ENCODE results near the gene MYL12B.

DNA sequence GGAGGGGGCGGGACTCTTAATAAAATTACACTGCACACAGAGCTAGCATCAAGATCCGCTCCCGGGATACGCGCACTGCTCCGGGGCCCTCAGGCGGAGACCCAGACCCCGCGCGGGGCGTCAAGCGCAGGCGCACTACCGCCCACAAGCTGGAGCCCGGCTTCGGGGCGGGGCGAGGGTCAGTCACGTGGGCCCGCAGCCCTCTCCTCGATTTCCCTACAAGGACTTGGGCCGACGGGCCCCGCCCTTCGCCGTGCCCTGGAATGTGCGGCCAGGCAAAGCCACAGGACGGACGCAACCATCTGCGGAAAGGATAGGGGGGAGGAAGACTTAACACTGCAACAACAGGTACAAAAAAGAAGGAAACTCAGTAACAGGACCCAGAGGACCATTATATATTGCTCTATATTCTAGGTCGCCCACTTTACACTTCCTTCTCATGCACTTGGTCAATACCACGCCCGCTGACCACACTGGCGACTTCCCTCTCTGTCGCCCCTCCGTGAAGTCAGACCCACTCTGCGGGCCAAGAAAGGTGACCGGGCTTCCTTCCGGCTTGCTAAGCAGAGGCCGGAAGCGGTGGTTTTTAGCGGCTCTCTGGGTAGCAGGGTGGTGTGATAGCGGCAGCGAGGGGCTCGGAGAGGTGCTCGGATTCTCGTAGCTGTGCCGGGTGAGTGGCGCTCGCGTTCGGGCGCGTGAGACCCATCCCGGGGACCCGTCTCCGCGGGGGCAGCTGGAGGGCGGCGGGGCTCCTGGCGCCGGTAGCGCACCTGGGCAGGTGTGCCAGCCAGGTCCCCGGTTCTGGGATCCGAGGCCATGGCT lies 14.5 kb upstream of the MYL12B start, which contains the start of gene MYL12A:
- TF ChIP-seq, protein P1, sequence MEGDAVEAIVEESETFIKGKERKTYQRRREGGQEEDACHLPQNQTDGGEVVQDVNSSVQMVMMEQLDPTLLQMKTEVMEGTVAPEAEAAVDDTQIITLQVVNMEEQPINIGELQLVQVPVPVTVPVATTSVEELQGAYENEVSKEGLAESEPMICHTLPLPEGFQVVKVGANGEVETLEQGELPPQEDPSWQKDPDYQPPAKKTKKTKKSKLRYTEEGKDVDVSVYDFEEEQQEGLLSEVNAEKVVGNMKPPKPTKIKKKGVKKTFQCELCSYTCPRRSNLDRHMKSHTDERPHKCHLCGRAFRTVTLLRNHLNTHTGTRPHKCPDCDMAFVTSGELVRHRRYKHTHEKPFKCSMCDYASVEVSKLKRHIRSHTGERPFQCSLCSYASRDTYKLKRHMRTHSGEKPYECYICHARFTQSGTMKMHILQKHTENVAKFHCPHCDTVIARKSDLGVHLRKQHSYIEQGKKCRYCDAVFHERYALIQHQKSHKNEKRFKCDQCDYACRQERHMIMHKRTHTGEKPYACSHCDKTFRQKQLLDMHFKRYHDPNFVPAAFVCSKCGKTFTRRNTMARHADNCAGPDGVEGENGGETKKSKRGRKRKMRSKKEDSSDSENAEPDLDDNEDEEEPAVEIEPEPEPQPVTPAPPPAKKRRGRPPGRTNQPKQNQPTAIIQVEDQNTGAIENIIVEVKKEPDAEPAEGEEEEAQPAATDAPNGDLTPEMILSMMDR (IDR thresholded peaks at IDR 0.05), result no peak
- TF ChIP-seq, protein P2, sequence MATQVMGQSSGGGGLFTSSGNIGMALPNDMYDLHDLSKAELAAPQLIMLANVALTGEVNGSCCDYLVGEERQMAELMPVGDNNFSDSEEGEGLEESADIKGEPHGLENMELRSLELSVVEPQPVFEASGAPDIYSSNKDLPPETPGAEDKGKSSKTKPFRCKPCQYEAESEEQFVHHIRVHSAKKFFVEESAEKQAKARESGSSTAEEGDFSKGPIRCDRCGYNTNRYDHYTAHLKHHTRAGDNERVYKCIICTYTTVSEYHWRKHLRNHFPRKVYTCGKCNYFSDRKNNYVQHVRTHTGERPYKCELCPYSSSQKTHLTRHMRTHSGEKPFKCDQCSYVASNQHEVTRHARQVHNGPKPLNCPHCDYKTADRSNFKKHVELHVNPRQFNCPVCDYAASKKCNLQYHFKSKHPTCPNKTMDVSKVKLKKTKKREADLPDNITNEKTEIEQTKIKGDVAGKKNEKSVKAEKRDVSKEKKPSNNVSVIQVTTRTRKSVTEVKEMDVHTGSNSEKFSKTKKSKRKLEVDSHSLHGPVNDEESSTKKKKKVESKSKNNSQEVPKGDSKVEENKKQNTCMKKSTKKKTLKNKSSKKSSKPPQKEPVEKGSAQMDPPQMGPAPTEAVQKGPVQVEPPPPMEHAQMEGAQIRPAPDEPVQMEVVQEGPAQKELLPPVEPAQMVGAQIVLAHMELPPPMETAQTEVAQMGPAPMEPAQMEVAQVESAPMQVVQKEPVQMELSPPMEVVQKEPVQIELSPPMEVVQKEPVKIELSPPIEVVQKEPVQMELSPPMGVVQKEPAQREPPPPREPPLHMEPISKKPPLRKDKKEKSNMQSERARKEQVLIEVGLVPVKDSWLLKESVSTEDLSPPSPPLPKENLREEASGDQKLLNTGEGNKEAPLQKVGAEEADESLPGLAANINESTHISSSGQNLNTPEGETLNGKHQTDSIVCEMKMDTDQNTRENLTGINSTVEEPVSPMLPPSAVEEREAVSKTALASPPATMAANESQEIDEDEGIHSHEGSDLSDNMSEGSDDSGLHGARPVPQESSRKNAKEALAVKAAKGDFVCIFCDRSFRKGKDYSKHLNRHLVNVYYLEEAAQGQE (IDR thresholded peaks at IDR 0.05; ENCODE audit: insufficient read depth in 1 of 2, low read depth in 2 of 2, low read length in 1 of 2), result peak in 1 of 2 experiments; percentile 16; a peak in 1 of 4 replicates
- TF ChIP-seq POLR2AphosphoS5 (IDR thresholded peaks at IDR 0.05; ENCODE audit: low read depth, low read length), result peak; percentile 93
- peak; percentile 85 for TF ChIP-seq TCF7L2 (IDR thresholded peaks at IDR 0.05; ENCODE audit: low read depth, low read length)
- TF ChIP-seq SIN3A (IDR thresholded peaks at IDR 0.05; ENCODE audit: borderline replicate concordance, insufficient read depth, low read depth, low read length), result peak; percentile 66; the same call in 1 of the 2 replicates

All from Panc1 (cell line).